ENCODE results near the gene GAB2.
"Not testable (repeated sequence)": the region's sequence is repeated elsewhere in the genome, so short reads cannot be mapped to it uniquely, and the experiment has no call there.

GAB2 gene

GRCh38 chr11:78282821-78283220, 134.8 kb downstream of the GAB2 start:
- DNase-seq (ENCODE audit: low read depth in 2 of 2), result no peak

- no peak for DNase-seq (ENCODE audit: low read depth in 2 of 2)
These were observed 136.1 kb downstream of the GAB2 start for GRCh38 chr11:78281511-78281910.

GRCh38 chr11:78277314-78277994, 140.2 kb downstream of the GAB2 start:
- DNase-seq (ENCODE audit: low read depth in 2 of 2), result no peak

- no peak for DNase-seq (ENCODE audit: low read depth in 2 of 2)
These were observed 141.3 kb downstream of the GAB2 start for GRCh38 chr11:78276311-78276710.

GRCh38 chr11:78274739-78275138, 142.9 kb downstream of the GAB2 start:
- DNase-seq (ENCODE audit: low read depth in 2 of 2), result no peak

GRCh38 chr11:78272625-78273269, 144.9 kb downstream of the GAB2 start:
- not testable (repeated sequence) for DNase-seq (ENCODE audit: low read depth in 2 of 2)

GRCh38 chr11:78271801-78272200, 145.8 kb downstream of the GAB2 start:
- not testable (repeated sequence) for DNase-seq (ENCODE audit: low read depth in 2 of 2)

GRCh38 chr11:78270971-78271370, 146.6 kb downstream of the GAB2 start:
- no peak for DNase-seq (ENCODE audit: low read depth in 2 of 2)

- no peak for DNase-seq (ENCODE audit: low read depth in 2 of 2)
These were observed 147.8 kb downstream of the GAB2 start for GRCh38 chr11:78269806-78270205.

GRCh38 chr11:78268591-78269410, 148.8 kb downstream of the GAB2 start:
- no peak for DNase-seq (ENCODE audit: low read depth in 2 of 2)

GRCh38 chr11:78266451-78266850, 151.2 kb downstream of the GAB2 start:
- no peak for DNase-seq (ENCODE audit: low read depth in 2 of 2)

GRCh38 chr11:78265326-78265725, 152.3 kb downstream of the GAB2 start:
- DNase-seq (ENCODE audit: low read depth in 2 of 2), result no peak

- DNase-seq (ENCODE audit: low read depth in 2 of 2), result no peak
These were observed 154.9 kb downstream of the GAB2 start for GRCh38 chr11:78262691-78263090.

- no peak for DNase-seq (ENCODE audit: low read depth in 2 of 2)
These were observed 155.4 kb downstream of the GAB2 start for GRCh38 chr11:78262238-78262637.

- no peak for DNase-seq (ENCODE audit: low read depth in 2 of 2)
These were observed 155.8 kb downstream of the GAB2 start for GRCh38 chr11:78261828-78262227.

- no peak for DNase-seq (ENCODE audit: low read depth in 2 of 2)
These were observed 156.3 kb downstream of the GAB2 start for GRCh38 chr11:78261367-78261766.

GRCh38 chr11:78259777-78260487, 157.7 kb downstream of the GAB2 start:
- no peak for DNase-seq (ENCODE audit: low read depth in 2 of 2)

GRCh38 chr11:78257654-78258053, 160.0 kb downstream of the GAB2 start:
- no peak for DNase-seq (ENCODE audit: low read depth in 2 of 2)

- no peak for DNase-seq (ENCODE audit: low read depth in 2 of 2)
These were observed 160.7 kb downstream of the GAB2 start for GRCh38 chr11:78256962-78257361.

GRCh38 chr11:78255919-78256318, 161.7 kb downstream of the GAB2 start:
- no peak for DNase-seq (ENCODE audit: low read depth in 2 of 2)

- no peak for DNase-seq (ENCODE audit: low read depth in 2 of 2)
These were observed 163.4 kb downstream of the GAB2 start for GRCh38 chr11:78254268-78254667.

- DNase-seq (ENCODE audit: low read depth in 2 of 2), result no peak
These were observed 163.8 kb downstream of the GAB2 start for GRCh38 chr11:78253797-78254196.

Measured in stimulated activated CD8-positive, alpha-beta memory T cell treated with anti-CD3 and anti-CD28 coated beads, Interleukin-2, amount 100 ng/mL, for 1 hour (primary cell).